Stimulated activated CD8-positive, alpha-beta memory T cell treated with anti-CD3 and anti-CD28 coated beads, Interleukin-7, amount 100 ng/mL, for 1 hour (primary cell): ENCODE results near the gene BBOX1.

Experiments used
- DNase-seq, 2 donors: peaks; one replicate each; pipeline ENCODE4 v3.0.0-alpha.2; 2020; ENCODE audit warnings: low read depth in 2 of 2

The BBOX1 gene

GRCh38 chr11:27025312-27025955 lies 15.2 kb upstream of the BBOX1 start:
- DNase-seq, result no peak

- DNase-seq, result no peak
Observed at GRCh38 chr11:27025957-27026733, 14.5 kb upstream of the BBOX1 start.

DNA sequence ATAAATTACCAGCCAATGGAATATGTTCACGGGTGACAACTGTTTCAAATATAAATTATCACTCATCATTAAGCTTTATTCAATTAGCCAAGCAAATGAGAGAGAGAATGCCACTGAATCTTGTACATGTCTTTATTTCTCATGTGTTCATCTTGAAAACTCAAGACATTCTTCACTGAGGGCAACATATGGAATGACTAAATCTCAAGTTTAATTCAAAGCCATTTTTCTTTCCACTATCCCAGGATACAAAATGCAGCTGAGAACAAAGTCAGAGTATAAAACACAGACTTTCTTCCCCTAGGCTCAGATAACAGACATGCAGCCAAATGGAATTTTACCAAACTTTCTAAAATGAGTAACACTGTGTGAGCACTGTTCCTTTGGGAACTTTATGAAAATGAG lies 12.1 kb upstream of the BBOX1 start:
- DNase-seq, result no peak

- no peak for DNase-seq
Observed at GRCh38 chr11:27029966-27030365, 10.6 kb upstream of the BBOX1 start.

DNA sequence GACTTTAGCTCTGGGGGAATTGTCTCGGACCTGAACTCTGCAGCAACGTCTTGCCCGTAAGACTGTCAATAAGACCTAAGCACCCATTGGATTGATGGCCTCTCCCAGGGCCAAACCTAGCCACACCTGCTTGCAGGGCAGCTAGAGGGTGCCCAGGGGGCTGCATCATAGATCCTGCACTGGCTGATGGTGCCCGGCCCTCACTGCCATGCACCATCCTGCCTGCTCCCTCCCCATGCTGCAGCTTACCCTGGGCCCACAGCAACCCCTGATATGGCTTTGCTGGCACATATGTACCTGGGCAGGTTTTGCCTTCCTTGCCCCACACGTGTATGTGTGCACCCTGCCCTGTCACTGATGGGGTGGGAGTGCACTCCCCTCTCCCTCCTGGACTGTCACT lies 8.9 kb upstream of the BBOX1 start:
- DNase-seq, result no peak

GRCh38 chr11:27039873-27040272 lies 742 bp upstream of the BBOX1 start:
- no peak for DNase-seq

GRCh38 chr11:27041141-27041899 lies 705 bp downstream of the BBOX1 start:
- DNase-seq, result no peak

DNA sequence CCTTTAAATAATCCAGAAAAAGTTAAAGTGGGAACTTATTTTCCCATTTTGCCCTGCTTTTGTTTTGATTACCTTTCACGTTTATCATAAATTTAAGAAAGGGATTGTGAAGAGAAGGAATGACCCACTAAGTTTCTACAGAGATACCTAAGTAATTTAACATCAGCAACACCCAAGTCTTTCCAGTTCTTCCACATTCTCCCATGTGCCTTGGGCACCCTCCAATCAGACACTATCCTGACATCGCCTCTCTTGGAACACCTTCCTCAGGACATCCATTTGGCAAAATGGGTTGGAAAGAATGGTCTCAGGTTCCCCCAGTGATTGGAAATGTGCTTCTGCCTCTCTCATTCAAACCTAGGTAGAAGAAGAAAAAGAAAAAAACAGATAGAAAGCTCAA lies 6.3 kb downstream of the BBOX1 start:
- no peak for DNase-seq

DNA sequence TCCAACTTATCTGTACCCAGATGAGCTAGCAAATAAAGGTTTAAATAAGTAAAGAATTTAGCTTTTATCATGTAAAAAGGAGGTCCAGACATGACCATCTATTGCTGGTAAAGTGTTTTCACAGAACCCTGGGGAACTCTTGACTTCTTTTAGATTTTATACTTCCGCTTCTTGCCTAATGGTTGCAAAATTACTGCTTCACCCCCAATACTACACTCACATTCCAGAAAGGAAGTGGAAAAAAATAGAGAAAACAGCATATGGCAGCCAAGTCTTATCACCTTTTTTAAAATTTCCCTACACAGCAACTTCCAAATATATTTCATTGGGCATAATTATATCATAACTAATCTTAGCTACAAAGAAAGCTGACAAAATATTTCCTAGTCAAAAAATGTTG lies 12.1 kb downstream of the BBOX1 start:
- DNase-seq, result no peak

- no peak for DNase-seq
Observed at GRCh38 chr11:27055065-27055682, 14.6 kb downstream of the BBOX1 start.

GRCh38 chr11:27057091-27057780 lies 16.6 kb downstream of the BBOX1 start:
- DNase-seq, result no peak

GRCh38 chr11:27058456-27058855 lies 17.8 kb downstream of the BBOX1 start:
- no peak for DNase-seq

GRCh38 chr11:27059431-27059830 lies 18.8 kb downstream of the BBOX1 start:
- no peak for DNase-seq

GRCh38 chr11:27060816-27061460 lies 20.3 kb downstream of the BBOX1 start:
- no peak for DNase-seq

GRCh38 chr11:27061461-27061821 lies 20.8 kb downstream of the BBOX1 start:
- DNase-seq, result no peak

DNA sequence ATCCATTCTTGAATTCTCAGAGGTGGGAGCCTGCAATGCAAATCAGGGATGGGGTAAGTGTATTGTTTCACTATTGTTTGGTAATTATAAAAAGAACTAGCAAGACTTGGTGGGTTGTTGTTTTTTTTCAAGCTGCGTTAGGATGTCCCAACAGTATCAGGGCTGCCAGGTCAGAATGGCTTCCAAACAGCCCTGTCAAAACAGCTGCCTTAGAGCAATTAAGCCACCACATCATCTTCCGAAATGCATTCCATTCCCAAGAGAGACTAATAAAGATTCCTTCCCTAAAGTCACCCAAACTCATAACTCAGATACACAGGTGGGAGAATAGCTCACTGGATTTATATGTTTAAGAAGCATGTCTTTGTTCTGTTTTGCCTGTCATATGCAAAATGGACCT lies 23.5 kb downstream of the BBOX1 start:
- no peak for DNase-seq

DNA sequence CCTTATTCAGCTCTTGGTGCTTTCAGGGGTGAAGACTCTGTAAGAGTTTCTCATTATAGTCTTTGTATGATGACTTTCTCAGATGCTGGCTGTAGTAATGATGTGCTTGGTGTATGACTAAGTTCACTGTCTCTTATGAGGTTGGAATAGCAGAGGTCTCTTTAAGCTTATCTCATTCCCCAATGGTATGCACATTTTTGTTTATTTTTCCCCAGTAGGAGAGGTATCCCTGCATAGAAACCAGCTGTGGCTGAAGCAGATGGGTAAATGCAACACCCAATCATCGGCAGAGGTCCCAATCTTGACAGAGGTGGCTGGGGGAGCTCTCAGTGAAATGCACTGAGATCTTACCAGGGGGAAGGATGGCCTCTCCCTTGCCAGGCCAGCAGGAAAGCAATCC lies 34.6 kb downstream of the BBOX1 start:
- no peak for DNase-seq

DNA sequence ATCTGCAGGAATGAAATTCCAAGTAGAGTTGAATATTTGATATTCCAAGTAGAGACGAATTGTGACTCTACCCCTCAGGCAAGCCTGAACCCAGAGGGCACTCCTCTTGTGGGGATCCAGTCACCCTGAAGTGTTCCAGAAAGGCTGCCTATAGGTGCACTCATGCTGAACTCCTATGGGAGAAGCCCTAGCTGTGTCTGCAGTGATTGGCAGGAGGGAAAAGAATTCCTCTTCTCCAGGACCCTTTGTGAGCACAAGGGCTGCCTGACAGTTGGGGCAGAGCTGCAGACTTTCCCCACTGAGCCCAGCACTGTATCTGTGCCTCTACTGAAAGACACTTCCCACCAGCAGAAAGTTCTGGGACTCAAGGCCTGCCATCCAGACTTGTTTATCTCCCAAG lies 35.0 kb downstream of the BBOX1 start:
- DNase-seq, result no peak

GRCh38 chr11:27076121-27076589 lies 35.5 kb downstream of the BBOX1 start:
- no peak for DNase-seq

DNA sequence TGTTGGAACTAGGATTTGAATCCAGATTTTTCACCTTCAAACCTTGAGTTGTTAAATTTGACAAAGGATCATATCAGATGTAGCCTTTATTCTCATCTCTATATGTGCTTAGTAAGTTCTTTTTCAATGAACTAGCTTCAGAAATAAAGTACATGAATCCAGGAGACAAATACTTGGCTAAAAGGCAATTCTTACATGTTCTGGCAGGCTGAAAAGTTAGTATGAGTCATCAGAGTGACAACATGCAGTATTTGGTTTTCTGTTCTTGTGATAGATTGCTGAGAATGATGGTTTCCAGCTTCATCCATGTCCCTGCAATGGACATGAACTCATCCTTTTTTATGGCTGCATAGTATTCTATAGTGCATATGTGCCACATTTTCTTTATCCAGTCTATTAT lies 40.4 kb downstream of the BBOX1 start:
- DNase-seq, result no peak

DNA sequence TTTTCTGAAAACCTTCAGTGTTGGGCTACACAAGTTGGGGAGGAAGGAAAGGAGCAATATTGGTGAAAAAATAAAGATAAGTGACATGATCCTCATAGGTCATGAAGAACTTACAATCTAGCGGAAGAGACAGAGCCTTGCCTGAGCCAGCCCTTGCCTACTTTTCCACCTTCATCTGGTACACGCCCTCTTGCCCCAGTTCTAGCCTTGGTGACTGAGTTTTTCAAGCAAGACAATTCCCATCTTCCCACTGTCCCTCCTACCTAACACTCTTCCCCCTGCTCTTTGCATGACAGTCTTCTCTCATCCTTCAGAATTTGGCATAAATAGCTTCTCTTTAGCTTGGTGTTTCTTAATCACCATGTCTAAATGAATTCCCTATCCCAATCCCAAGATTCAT lies 42.6 kb downstream of the BBOX1 start:
- DNase-seq, result no peak
